Liver (tissue), 9 donors: Measurements from ENCODE around the gene CPA5. TPM values are rescaled to one million over a fixed set of nuclear protein-coding genes. Genes with fewer than 3 reads are reported as not detected.
A peak's percentile ranks its signal among the peaks of the same experiment; 100 is the strongest.

ENCODE experiments used
- DNase-seq: peaks from one replicate; pipeline ENCODE4 v3.0.0-alpha.2; 2017; ENCODE audit warnings: low spot score
- H3K27ac ChIP-seq, 2 donors: one replicate each; pipeline ENCODE4 v1.7.0; 2013; ENCODE audit warnings: inconsistent platforms in 2 of 2, low read length in 2 of 2, control low read depth in 1 of 2, low read depth in 1 of 2, mild to moderate bottlenecking in 1 of 2
- H3K27me3 ChIP-seq, 4 donors: one replicate each; pipeline versions ENCODE4 v1.6.1 to v1.7.0; 2013; ENCODE audit warnings: low read length in 3 of 4, inconsistent platforms in 1 of 4, mild to moderate bottlenecking in 1 of 4, moderate library complexity in 1 of 4; ENCODE audit not compliant: control insufficient read depth in 4 of 4, insufficient read depth in 4 of 4
- H3K36me3 ChIP-seq, 4 donors: one replicate each; pipeline versions ENCODE4 v1.6.1 to v1.7.0; 2013; ENCODE audit warnings: low read length in 3 of 4, mild to moderate bottlenecking in 3 of 4, low read depth in 1 of 4, moderate library complexity in 1 of 4; ENCODE audit not compliant: control insufficient read depth in 4 of 4, insufficient read depth in 3 of 4
- H3K4me1 ChIP-seq, 4 donors: one replicate each; pipeline versions ENCODE4 v1.6.1 to v1.7.0; 2013; ENCODE audit warnings: low read length in 3 of 4, mild to moderate bottlenecking in 3 of 4, moderate library complexity in 1 of 4; ENCODE audit not compliant: control insufficient read depth in 4 of 4, insufficient read depth in 4 of 4
- H3K4me3 ChIP-seq, 3 donors: one replicate each; pipeline versions ENCODE4 v1.6.1 to v1.7.0; 2013; ENCODE audit warnings: low read length in 3 of 3, control low read depth in 1 of 3, low read depth in 1 of 3, mild to moderate bottlenecking in 1 of 3
- H3K9ac ChIP-seq, 2 donors: one replicate each; pipeline ENCODE4 v1.7.0; 2013; ENCODE audit warnings: low read length in 2 of 2, mild to moderate bottlenecking in 2 of 2, moderate library complexity in 2 of 2, control low read depth in 1 of 2, low read depth in 1 of 2
- H3K9me3 ChIP-seq, 4 donors: one replicate each; pipeline versions ENCODE4 v1.6.1 to v1.7.0; 2013; ENCODE audit warnings: low read length in 3 of 4; ENCODE audit not compliant: control insufficient read depth in 4 of 4
- CTCF ChIP-seq: fragments of 150-350 bp; IDR thresholded peaks from 2 replicates; pipeline ENCODE4 v1.5.1; 2017; ENCODE audit warnings: improper control_type of control experiment, low read depth, low read length; ENCODE audit not compliant: missing input control
- EGR1 ChIP-seq, 2 donors: IDR thresholded peaks; 2 replicates each; pipeline ENCODE4 v1.6.1; 2016 to 2018; ENCODE audit warnings: antibody characterized with exemption in 2 of 2, low read depth in 2 of 2
- FOXA1 ChIP-seq: IDR thresholded peaks from 2 replicates; pipeline ENCODE4 v1.6.1; 2016; ENCODE audit warnings: antibody characterized with exemption
- FOXA2 ChIP-seq: IDR thresholded peaks from 2 replicates; pipeline ENCODE4 v1.6.1; 2016; ENCODE audit warnings: antibody characterized with exemption
- GABPA ChIP-seq, 2 donors: IDR thresholded peaks in 1 of 2; conservative IDR thresholded peaks in 1 of 2; 2 replicates each; pipeline ENCODE4 v1.6.1; 2016; ENCODE audit warnings: antibody characterized with exemption in 2 of 2, mild to moderate bottlenecking in 1 of 2, moderate library complexity in 1 of 2
- HNF4A ChIP-seq, 2 donors: conservative IDR thresholded peaks; 2 replicates each; pipeline ENCODE4 v1.6.1; 2016; ENCODE audit warnings: antibody characterized with exemption in 2 of 2, mild to moderate bottlenecking in 2 of 2
- HNF4G ChIP-seq: IDR thresholded peaks from 2 replicates; pipeline ENCODE4 v1.6.1; 2016; ENCODE audit warnings: antibody characterized with exemption
- NR2F2 ChIP-seq: IDR thresholded peaks from 2 replicates; pipeline ENCODE4 v1.6.1; 2016; ENCODE audit warnings: antibody characterized with exemption
- RAD21 ChIP-seq, 2 donors: IDR thresholded peaks; 2 replicates each; pipeline ENCODE4 v1.6.1; 2016; ENCODE audit warnings: antibody characterized with exemption in 2 of 2, mild to moderate bottlenecking in 2 of 2
- RXRA ChIP-seq, 2 donors: IDR thresholded peaks; 2 replicates each; pipeline ENCODE4 v1.6.1; 2017 to 2018; ENCODE audit warnings: antibody characterized with exemption in 2 of 2, mild to moderate bottlenecking in 1 of 2
- SP1 ChIP-seq: IDR thresholded peaks from 2 replicates; pipeline ENCODE4 v1.6.1; 2018; ENCODE audit warnings: antibody characterized with exemption, mild to moderate bottlenecking
- YY1 ChIP-seq: IDR thresholded peaks from 2 replicates; pipeline ENCODE4 v1.6.1; 2016; ENCODE audit warnings: antibody characterized with exemption, mild to moderate bottlenecking
- WGBS: extraction: QIAGEN DNeasy Blood & Tissue Kit; methylation state at CpG from one replicate; pipeline ENCODE4 v1.1.7; 2013; 5-methylcytosine and 5-hydroxymethylcytosine counted together
- polyA plus RNA-seq, 2 donors: library from polyadenylated mRNA; stranded (reverse) in 1 of 2; unstranded in 1 of 2; fragments of 200-250 nt in 1 of 2; fragments of >200 nt in 1 of 2; fragmentation: Nextera tagmentation in 1 of 2; extraction: Ambion mirVana in 1 of 2; gene quantifications; one replicate each; pipeline versions ENCODE4 v1.2.1 to v1.2.3, GENCODE V29; 2013 to 2015
- total RNA-seq, 2 donors: library from RNA; depleted of rRNA; stranded (reverse); fragments of >200 nt; gene quantifications; one replicate each; pipeline ENCODE4 v1.2.3, GENCODE V29; 2014
- TF ChIP-seq, protein P1 (sequence below): IDR thresholded peaks from 2 replicates; pipeline ENCODE4 v1.6.1; 2016; ENCODE audit warnings: antibody characterized with exemption
- TF ChIP-seq, protein P2 (sequence below): IDR thresholded peaks from 2 replicates; pipeline ENCODE4 v1.6.1; 2016; ENCODE audit warnings: antibody characterized with exemption, mild to moderate bottlenecking
- TF ChIP-seq, protein P3 (sequence below): IDR thresholded peaks from 2 replicates; pipeline ENCODE4 v1.6.1; 2016; ENCODE audit warnings: antibody characterized with exemption
- donor health status: healthy.
- donor health status: healthy.
- donor health status: healthy.
- donor health status: healthy.
- donor health status: healthy.

CPA5 gene
- total and polyA plus RNA-seq, 4 donors = 0.33 TPM; not detected in 3

GRCh38 chr7:130387628-130388403 is 43.2 kb downstream of the CPA5 start:
- Histone ChIP-seq H3K9me3 (no peaks in the 10 kb centered on the region), H3K27ac (no peak overlapping the region), H3K27me3 (no peaks in the 10 kb centered on the region), H3K4me3 (no peak overlapping the region), H3K36me3 (no peaks in the 10 kb centered on the region), H3K4me1 (no peaks in the 10 kb centered on the region), H3K9ac (no peak overlapping the region)
- WGBS = 76% methylated on average over 12 of the region's 12 CpGs
- TF ChIP-seq RAD21 (IDR thresholded peaks at IDR 0.05) (no peak), NR2F2 (no peak), HNF4A (conservative IDR thresholded peaks at IDR 0.05) (no peak), CTCF (no peak), SP1 (no peak), GABPA (IDR thresholded peaks at IDR 0.05 in 1 of 2, conservative IDR thresholded peaks at IDR 0.05 in 1 of 2) (no peak), HNF4G (no peak), EGR1 (IDR thresholded peaks at IDR 0.05; ENCODE audit: low read depth in 2 of 2) (no peak), FOXA1 (no peak), YY1 (no peak), FOXA2 (no peak)
- TF ChIP-seq, protein P1, sequence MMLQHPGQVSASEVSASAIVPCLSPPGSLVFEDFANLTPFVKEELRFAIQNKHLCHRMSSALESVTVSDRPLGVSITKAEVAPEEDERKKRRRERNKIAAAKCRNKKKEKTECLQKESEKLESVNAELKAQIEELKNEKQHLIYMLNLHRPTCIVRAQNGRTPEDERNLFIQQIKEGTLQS = no peak
- TF ChIP-seq, protein P2, sequence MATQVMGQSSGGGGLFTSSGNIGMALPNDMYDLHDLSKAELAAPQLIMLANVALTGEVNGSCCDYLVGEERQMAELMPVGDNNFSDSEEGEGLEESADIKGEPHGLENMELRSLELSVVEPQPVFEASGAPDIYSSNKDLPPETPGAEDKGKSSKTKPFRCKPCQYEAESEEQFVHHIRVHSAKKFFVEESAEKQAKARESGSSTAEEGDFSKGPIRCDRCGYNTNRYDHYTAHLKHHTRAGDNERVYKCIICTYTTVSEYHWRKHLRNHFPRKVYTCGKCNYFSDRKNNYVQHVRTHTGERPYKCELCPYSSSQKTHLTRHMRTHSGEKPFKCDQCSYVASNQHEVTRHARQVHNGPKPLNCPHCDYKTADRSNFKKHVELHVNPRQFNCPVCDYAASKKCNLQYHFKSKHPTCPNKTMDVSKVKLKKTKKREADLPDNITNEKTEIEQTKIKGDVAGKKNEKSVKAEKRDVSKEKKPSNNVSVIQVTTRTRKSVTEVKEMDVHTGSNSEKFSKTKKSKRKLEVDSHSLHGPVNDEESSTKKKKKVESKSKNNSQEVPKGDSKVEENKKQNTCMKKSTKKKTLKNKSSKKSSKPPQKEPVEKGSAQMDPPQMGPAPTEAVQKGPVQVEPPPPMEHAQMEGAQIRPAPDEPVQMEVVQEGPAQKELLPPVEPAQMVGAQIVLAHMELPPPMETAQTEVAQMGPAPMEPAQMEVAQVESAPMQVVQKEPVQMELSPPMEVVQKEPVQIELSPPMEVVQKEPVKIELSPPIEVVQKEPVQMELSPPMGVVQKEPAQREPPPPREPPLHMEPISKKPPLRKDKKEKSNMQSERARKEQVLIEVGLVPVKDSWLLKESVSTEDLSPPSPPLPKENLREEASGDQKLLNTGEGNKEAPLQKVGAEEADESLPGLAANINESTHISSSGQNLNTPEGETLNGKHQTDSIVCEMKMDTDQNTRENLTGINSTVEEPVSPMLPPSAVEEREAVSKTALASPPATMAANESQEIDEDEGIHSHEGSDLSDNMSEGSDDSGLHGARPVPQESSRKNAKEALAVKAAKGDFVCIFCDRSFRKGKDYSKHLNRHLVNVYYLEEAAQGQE = no peak
- peak; percentile 16 for DNase-seq

DNA sequence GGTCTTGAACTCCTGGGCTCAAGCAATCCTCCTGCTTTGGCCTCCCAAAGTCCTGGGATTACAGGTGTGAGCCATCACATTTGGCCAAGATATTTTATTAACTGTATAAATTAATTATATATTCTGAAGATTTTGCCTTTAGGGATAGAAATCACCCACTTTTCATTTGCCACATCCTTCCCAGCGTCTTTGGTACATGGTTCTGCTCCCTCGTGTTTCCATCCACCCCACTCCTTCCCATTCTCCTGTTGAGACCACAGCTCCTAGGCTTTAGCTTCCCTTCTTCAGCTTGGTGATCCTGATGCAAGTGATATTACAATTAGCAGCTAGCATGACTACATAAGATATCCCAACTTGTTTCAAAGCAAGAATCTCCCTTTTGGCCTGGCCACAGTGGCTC is 44.1 kb downstream of the CPA5 start:
- DNase-seq = no peak
- no peaks in the 10 kb centered on the region for H3K27me3 ChIP-seq
- no peak overlapping the region for H3K27ac ChIP-seq
- no peaks in the 10 kb centered on the region for H3K36me3 ChIP-seq
- H3K4me3 ChIP-seq = no peak overlapping the region
- H3K9me3 ChIP-seq = no peaks in the 10 kb centered on the region
- WGBS = 70% methylated on average over 2 of the region's 2 CpGs
- H3K4me1 ChIP-seq = no peaks in the 10 kb centered on the region
- no peak overlapping the region for H3K9ac ChIP-seq
- no peak for TF ChIP-seq RXRA (IDR thresholded peaks at IDR 0.05)
- TF ChIP-seq, protein P3, sequence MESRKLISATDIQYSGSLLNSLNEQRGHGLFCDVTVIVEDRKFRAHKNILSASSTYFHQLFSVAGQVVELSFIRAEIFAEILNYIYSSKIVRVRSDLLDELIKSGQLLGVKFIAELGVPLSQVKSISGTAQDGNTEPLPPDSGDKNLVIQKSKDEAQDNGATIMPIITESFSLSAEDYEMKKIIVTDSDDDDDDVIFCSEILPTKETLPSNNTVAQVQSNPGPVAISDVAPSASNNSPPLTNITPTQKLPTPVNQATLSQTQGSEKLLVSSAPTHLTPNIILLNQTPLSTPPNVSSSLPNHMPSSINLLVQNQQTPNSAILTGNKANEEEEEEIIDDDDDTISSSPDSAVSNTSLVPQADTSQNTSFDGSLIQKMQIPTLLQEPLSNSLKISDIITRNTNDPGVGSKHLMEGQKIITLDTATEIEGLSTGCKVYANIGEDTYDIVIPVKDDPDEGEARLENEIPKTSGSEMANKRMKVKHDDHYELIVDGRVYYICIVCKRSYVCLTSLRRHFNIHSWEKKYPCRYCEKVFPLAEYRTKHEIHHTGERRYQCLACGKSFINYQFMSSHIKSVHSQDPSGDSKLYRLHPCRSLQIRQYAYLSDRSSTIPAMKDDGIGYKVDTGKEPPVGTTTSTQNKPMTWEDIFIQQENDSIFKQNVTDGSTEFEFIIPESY = no peak
